Embryonic facial prominence (tissue), 1 donor: ENCODE data around the gene WDR64.

ENCODE experiments used
- DNase-seq: peaks from one replicate; pipeline ENCODE4 v3.0.0-alpha.2; 2016; ENCODE audit errors: extremely low spot score

Gene WDR64

DNA sequence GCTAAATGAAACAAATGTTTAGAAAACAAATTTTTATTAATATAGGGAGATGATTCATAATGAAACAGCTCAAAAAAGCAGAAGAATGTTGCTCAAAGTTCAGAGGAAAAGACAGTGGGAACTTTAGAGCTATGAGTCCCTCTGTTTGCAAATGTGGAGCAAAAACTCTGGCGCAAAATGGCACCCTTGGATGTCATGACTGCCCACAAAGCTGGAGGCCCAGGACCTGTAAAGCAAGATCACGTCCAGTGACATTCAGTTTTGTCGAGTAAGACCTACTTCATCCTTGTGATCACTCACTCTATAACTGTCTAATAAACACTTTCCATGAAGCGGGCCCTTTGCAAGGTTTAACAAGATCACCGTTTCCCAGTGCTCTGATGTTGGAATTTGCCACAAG, 186.8 kb downstream of the WDR64 start:
- no peak for DNase-seq

DNA sequence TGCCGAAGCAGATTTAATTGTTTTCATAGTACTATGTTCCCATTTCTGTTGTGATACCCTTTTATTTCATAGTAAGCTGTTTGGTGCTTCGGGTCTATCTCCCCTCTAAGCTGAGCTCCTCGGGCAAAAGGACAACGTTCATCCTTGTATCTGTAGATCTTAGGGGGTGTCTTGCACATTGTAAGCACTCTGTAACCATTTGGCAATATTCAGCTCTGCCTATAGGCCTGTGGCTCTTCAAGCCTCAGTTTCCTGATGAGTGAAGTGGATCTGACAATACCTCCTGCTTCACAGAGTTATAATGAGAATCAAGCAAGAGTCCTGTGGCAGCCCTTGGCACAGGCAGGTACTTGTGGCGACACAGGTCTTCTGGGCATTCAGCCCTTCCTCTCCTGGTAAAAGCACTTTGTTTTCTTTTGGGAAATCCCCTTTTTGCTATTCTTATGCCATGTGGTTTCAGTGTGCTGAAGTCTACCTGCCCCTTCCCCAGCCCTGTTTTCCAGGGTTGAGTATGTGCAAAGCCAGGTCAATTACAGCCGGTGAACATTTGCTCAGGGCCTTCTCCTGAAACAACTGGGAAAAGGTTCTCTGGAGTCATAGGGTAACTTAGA, 187.4 kb downstream of the WDR64 start:
- no peak for DNase-seq

DNA sequence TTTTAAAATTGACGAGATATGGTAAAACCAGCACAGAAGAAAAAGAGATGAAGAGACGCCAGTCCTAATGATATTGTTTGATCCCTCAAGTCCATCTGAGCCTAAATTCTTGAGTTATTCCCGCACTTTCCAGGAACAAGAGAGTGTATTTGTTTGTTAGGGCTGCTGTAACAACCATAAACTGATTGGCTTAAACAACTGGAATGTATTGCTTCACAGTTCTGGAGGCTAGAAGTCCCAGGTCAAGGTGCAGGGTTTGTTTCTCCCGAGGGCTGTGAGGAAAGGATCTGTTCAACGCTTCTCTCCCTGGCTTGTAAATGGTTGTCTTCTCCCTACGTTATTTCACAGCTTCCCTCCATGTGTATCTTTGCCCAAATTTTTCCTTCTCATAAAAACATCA, 188.1 kb downstream of the WDR64 start:
- no peak for DNase-seq

DNA sequence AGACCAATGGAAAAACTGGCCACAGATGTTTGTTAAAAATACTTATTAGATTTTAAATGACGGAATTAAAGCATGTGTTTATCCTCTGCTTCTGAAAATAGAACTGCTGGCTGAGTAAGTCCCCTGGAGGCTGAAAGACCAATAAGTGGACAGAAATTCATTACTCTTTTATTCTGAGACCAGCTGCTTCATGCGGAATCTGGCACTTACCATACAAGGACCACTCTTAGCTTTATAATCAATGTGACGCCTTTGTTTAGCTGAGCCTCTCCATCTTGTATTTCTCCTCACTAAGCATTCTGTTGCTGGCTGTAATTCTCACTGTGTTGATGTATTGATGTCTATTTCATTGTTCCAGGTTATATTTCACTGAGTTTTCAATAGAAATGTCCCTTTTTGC, 189.6 kb downstream of the WDR64 start:
- no peak for DNase-seq

DNA sequence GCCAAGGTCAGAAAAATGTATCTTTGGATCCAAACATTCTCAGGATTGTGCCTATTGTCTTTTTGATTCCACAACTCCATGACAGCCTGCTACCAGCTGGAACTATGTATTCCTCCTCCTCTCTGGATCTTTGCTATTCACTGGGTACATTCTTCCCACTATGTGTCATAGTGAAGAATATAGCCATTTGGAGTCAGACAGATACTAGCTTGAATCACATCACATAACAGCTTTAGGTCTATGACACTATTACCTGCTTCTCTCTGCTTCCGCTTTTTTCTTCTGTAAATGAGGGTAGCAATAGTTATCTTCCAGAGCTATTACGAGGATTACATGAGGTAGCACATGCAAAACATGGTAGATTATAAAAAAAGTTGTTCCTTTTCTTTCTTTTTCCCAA, 190.5 kb downstream of the WDR64 start:
- DNase-seq = no peak

DNA sequence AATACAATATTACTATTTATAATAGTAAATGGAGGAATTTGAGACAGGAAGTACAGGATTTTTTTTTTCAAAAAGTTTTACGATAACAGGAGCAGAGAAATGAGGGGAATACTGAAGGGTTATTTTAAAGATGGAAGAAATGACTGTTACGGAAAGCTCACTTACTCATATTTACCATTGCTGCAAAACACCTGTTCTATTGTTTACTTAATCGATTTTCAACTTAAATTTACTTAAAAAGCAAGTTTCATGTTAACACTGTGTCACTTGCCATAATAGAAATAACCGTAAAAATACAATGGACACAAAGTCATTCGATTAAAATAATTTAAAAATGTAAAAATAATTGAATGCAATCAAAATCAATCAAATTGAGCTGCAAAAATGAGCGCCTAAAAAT, 192.5 kb downstream of the WDR64 start:
- DNase-seq = no peak

DNA sequence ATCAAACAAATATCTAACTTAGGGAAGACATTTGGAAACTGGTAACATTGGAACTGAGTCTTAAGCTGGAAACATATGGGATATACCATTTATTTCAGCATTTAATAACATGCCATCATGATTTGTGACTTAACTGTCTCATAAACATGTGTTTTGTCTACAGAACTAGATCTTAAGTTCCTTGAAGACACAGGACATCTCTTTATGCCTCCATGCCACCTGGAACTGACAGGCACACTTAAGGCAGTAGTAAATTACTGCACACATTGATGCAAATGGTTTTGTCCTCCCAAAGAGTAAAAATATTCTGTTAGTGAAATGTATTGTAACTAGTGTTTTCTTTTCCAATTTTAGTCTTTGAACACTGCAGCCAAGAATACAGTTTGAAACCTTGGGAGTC, 194.3 kb downstream of the WDR64 start:
- no peak for DNase-seq

DNA sequence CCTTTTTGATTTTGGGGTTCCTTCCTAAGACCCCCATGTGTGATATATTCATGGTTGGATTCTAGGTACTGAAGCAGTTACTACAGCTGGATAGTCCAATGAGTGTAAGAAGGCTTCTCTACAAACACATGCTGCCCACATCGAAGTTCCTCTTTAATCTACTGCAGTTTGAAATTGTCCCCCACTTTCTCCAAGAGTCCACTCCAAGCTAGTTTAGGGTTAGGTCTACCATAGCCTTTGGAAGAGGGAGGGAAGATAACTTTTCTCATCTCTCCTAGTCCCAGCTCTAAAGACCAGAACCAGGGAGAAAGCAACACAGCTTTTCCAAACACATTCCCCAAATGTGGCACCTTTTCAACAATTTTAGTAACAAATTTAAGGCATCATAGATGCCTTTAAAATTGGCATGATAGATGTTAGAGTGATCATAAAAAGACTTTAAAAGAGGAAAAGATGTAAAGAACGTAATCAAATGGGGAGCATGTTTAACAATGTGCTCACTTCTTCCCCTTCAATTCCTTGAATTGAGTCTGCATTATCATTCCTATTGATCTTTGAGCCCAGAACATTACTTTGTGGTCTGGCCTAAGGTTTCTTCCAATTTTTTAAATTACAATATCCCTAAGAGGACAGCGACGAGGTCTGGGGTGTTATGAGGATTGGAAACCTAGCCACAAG, 194.9 kb downstream of the WDR64 start:
- DNase-seq = no peak

DNA sequence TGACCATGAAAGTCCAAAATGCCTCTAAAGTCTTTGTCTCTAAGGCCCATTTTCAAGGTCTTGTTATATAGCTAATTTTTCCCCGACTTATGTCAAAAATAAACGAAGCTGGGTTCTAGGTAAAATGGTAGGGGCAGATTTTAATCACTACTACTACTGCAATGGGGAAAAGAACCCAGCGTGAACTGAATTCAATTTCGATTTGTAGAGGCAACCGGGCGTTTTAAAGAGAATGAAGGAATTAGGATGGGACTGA, 195.4 kb downstream of the WDR64 start:
- no peak for DNase-seq

DNA sequence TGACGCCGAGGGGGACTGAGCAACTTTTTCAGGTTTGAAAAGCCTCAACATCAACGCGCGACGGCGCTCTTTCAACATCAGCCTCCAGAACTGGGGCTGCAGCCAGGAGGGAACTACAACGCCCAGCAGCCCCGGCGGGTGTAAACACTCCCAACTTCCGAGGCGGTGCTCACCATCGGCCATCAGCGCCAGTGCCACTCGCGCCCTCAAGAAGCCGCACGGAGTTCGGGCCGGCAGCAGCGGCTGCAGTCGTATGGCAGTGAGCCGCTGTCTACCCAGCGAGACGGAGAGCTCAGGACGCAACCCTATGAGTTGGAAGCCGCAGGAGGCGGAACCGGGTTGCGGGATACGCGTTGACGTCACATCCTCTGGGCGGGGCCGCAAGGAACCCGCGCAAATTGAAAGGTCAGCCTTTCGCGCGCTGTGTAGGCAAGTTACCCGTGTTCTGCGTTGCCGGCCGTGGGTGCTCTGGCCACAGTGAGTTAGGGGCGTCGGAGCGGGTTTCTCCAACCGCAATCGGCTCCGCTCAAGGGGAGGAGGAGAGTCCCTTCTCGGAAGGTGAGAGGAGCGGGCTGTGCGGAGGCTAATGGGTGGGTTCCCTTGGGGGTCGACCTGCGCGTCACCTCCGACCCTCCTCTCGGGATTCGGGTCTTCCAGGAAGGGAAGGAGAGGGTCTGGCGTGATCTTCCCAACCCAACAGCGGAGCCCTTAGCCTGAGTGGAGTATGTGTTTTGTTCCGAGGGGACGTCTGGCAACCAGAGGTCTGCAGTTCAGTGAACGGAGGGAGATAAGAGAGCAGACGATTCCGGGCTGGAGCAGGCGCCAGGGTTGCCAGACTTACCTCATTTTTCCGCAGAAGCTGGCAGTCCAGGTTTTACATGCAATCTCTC, 196.0 kb downstream of the WDR64 start, which contains the start of gene EXO1:
EXO1 (plus strand) TSS at position 409 of the 890 bp plus-strand sequence. CDS start 2,222 bp downstream, outside the sequence.
- DNase-seq = peak; percentile 83

DNA sequence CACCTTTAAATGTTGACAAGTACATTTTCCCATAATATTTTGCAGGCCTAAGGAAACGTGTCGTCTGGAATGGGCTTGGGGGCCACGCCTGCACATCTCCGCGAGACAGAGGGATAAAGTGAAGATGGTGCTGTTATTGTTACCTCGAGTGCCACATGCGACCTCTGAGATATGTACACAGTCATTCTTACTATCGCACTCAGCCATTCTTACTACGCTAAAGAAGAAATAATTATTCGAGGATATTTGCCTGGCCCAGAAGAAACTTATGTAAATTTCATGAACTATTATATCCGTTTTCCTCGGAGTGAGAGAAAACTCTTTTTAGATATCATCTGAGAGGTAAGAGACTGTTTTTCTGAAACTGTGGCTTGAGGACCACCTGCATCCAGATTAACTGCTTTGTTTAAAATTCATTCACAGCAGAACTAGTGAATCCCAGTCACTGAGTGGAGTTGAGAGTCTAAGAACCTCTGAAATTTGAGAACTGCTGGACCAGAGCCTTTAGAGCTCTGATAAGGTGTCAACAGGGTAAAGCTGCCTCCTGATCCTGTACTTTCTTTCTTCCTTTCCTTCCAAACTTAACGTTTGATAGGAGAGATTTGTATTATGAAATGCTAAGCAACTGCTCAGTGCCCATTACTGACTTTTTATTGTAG, 196.7 kb downstream of the WDR64 start:
- DNase-seq = no peak

DNA sequence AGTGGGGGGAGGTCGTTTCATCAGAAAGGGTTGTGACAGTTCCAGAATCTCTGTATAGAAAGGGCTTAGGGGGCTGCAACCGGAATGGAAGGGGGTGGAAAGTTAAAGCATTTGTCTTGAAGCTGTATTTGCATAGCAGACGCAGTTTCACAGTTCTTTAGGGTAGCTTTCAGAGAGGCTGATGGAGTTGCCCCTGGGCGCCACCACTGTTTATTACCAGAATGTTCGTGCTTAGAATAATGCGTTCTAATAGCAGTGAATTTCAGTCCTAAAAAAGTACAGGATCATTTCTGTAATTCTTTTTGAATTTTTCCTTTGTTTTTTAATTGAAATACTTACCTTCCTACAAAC, 197.2 kb downstream of the WDR64 start:
- DNase-seq = no peak
